DND-41 (cell line): ENCODE data around the gene ZIC5.

ENCODE experiments used
- CTCF ChIP-seq: IDR thresholded peaks from 2 replicates; pipeline ENCODE4 v1.5.1; 2012; ENCODE audit warnings: borderline replicate concordance, low read length, moderate library complexity, mild to moderate bottlenecking; ENCODE audit not compliant: poor library complexity, severe bottlenecking; ENCODE audit errors: extremely low read depth
- EZH2 ChIP-seq: IDR thresholded peaks from 3 replicates; pipeline ENCODE4 v1.6.1; 2012; ENCODE audit warnings: borderline replicate concordance, low read depth, mild to moderate bottlenecking, moderate library complexity, low read length, inconsistent platforms; ENCODE audit not compliant: severe bottlenecking

DNA sequence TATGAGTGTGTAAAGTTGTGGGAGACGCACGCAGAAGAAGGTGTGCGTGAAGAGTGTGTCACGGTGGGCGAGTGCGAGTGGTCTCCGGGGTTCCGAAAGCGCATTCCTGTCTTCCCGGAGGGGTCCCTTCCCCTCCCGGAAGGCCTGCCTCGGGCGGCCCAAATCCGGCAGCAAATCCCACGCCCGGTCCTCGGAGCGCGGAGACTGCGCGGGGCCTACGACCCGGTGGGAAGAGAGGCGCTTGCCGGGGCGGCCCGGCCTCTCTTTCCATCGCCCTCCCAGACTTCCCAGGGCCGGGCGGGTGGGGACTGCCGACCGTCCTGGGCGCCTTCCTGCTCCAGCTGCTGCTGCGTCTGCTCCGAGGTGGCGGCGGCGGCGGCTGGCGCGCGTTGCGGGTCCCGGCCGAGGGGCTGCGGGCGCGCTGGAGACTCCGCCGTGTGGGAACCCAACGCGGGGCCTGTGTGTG, 2.1 kb downstream of the ZIC5 start:
- TF ChIP-seq CTCF (no peak), EZH2 (no peak)
